ENCODE measurements around the gene FYCO1.

DNA sequence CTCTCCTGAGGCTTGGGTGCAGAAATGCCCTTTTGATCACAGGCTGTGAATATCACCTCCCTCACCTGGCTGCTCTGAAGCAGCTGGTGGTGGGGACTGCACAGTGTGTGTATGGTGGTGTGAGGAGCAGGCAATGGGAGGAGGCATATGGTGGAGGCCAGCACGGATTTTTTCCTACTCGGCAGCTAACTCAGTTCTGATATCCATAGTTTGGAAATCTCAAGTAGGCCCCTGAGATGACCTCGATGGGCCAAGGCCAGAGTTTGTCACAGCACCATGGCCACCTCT lies 73.6 kb downstream of the FYCO1 start:
- TF ChIP-seq, protein P1, sequence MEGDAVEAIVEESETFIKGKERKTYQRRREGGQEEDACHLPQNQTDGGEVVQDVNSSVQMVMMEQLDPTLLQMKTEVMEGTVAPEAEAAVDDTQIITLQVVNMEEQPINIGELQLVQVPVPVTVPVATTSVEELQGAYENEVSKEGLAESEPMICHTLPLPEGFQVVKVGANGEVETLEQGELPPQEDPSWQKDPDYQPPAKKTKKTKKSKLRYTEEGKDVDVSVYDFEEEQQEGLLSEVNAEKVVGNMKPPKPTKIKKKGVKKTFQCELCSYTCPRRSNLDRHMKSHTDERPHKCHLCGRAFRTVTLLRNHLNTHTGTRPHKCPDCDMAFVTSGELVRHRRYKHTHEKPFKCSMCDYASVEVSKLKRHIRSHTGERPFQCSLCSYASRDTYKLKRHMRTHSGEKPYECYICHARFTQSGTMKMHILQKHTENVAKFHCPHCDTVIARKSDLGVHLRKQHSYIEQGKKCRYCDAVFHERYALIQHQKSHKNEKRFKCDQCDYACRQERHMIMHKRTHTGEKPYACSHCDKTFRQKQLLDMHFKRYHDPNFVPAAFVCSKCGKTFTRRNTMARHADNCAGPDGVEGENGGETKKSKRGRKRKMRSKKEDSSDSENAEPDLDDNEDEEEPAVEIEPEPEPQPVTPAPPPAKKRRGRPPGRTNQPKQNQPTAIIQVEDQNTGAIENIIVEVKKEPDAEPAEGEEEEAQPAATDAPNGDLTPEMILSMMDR (IDR thresholded peaks at IDR 0.05 in 8 of 11, conservative IDR thresholded peaks at IDR 0.05 in 3 of 11) = no peak
- TF ChIP-seq POLR2A (IDR thresholded peaks at IDR 0.05) = no peak
- TF ChIP-seq POLR2AphosphoS5 (IDR thresholded peaks at IDR 0.05) = no peak
